Peyer's patch (tissue), 4 donors: ENCODE measurements around the gene ADGRE1.

Experiments used
- POLR2A ChIP-seq, 2 donors: fragments of 450-650 bp; IDR thresholded peaks; one replicate each; pipeline ENCODE4 v1.5.1; 2017; ENCODE audit warnings: antibody characterized with exemption in 2 of 2, mild to moderate bottlenecking in 2 of 2, moderate library complexity in 2 of 2
- TF ChIP-seq, protein P1 (sequence below), 6 experiments: fragments of 450-650 bp in 4 of 6; fragments of 200-600 bp in 2 of 6; sonication (generic) in 1 of 6; IDR thresholded peaks; one replicate each; pipeline ENCODE4 v1.5.1; 2017 to 2019; ENCODE audit warnings: antibody characterized with exemption in 6 of 6, mild to moderate bottlenecking in 3 of 6, moderate library complexity in 1 of 6

DNA sequence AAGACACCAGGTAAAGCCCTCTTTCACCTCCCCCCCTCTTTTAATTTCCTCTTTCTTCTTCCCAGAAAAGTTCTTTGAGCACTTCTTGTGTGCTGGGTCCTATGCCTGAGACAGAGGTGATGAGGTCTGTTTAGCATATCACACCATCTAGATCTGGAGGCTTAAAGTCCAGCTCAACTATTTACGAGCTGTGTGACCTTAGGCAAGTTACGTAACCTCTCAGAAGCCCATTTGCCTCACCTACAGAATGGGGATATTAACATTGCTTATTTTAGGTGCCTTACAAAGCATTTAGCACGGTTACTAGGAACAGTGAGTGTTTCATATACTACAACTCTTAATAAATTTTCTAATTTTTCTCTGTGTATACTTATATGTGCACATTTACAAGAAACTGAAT is 47.7 kb downstream of the ADGRE1 start:
- TF ChIP-seq POLR2A (IDR thresholded peaks at IDR 0.05), result no peak
- TF ChIP-seq, protein P1, sequence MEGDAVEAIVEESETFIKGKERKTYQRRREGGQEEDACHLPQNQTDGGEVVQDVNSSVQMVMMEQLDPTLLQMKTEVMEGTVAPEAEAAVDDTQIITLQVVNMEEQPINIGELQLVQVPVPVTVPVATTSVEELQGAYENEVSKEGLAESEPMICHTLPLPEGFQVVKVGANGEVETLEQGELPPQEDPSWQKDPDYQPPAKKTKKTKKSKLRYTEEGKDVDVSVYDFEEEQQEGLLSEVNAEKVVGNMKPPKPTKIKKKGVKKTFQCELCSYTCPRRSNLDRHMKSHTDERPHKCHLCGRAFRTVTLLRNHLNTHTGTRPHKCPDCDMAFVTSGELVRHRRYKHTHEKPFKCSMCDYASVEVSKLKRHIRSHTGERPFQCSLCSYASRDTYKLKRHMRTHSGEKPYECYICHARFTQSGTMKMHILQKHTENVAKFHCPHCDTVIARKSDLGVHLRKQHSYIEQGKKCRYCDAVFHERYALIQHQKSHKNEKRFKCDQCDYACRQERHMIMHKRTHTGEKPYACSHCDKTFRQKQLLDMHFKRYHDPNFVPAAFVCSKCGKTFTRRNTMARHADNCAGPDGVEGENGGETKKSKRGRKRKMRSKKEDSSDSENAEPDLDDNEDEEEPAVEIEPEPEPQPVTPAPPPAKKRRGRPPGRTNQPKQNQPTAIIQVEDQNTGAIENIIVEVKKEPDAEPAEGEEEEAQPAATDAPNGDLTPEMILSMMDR (IDR thresholded peaks at IDR 0.05), result no peak
